ACHN (cell line): Measurements from ENCODE around the gene PPP2R5D.
A peak's percentile ranks its signal among the peaks of the same experiment; 100 is the strongest.

Source experiments
- DNase-seq: peaks from one replicate; pipeline ENCODE4 v3.0.0-alpha.2; 2015
- in situ Hi-C: cut with HindIII; loops from 2 replicates; pipeline ENCODE4 v1.10.0; 2017; ENCODE audit warnings: low sequenced_read_pairs, low pct_ligation_motif_present, low pct_unique_long_range_greater_than_20kb

Gene PPP2R5D

DNA sequence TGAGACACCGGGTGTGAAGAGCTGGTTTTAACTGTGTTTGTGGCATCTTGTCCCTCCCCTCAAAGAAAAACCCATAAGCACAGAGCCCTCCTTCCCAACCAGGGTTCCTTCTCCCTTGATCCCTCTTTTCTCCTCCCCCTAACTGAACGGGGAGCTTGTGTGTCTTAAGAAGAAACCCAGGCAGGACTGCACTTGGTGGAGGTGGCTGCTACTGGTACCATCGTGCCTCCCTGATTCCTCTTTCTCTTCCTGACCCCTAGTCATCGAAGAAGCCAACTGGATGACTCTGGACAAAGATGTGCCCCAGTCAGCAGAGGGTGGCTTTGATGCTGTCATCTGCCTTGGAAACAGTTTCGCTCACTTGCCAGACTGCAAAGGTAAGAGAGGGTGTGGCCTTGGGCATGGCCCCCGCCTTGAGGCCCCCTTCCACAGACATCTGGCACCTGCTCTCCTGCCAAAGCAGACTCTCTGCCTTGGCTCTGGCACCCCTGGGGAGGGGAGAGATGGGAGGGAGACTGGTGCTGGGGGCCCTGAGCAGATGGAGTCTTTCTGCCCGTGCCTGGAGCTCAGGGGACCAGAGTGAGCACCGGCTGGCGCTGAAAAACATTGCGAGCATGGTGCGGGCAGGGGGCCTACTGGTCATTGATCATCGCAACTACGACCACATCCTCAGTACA, 21.7 kb upstream of the PPP2R5D start:
- in situ Hi-C loops, result no loop called here
- DNase-seq, result no peak

DNA sequence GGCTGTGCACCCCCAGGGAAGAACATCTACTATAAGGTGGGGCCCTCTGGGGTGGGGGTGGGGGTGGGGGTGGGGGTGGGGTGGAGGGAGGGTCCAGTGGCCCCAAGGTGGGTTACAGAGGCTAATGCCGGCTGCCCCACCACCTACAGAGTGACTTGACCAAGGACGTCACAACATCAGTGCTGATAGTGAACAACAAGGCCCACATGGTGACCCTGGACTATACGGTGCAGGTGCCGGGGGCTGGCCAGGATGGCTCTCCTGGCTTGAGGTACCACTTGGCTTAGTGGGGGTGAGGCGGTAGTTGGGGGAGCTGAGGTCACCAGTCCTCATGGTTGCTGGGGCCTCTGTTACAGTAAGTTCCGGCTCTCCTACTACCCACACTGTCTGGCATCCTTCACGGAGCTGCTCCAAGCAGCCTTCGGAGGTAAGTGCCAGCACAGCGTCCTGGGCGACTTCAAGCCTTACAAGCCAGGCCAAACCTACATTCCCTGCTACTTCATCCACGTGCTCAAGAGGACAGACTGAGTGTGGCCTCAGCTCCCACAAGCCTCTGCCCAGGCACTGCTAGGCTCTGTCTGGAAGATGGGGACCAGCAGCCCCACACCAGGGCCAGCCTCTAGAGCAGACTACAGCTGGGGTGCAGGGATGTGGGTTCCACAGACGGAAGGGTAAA, 21.1 kb upstream of the PPP2R5D start:
- in situ Hi-C loops, result no loop called here
- DNase-seq, result no peak

DNA sequence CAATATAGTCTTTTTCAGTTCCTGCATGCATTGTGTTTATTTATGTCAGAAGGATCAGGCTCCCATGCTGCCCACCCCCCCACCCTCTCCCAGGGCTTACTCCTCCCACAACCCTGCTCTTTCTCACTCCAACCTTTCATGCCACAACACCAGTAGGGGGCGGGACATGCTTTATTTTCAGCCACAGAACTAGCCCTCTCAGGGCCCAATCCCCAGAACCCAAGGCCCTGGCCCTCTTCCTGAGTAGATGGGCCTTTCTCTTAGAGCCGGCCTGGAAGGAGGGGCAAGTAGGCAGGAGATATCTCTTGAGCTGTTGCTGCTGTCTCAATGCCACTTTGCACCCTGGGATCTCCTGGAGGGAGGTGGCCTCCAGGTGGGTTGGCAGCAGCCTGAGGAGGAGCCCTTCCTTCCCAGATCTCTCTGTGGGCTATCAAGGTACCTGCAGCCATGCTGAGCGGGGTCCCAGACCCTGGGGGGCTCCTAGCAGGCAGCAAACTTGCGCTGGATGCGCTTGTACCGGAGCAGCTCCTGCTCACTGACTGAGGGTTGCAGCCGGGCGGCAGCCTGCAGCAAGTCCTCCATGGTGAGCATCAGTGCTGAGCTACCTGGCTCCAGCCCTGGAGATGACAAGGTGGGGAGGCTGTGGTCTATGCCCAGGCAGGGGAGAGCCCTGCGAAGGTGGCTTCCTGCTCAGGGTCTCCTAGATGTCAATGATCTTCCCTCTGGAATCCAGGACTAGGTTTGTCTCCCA, 20.3 kb upstream of the PPP2R5D start:
- DNase-seq, result peak; percentile 63
- in situ Hi-C loops, result no loop called here

DNA sequence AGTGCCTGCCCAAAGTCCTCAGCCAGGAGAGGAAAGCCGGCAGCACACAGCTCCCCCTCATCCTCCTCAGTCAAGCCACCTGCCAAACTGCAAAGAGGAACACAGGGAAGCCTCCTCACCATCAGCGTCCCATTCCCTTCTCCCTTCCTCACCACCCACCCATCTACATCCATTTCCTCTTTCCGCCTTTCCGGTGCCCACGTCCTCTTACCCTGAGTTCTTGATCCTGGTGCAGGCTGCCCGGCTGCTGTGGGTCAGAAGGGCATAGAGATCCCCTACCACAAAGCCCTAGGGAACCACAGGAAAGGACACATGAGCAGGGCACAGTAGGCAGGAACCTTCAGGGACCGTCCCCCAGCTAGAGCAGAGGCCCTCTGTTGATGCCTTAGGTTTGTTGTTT, 17.8 kb upstream of the PPP2R5D start:
- in situ Hi-C loops, result no loop called here
- no peak for DNase-seq

DNA sequence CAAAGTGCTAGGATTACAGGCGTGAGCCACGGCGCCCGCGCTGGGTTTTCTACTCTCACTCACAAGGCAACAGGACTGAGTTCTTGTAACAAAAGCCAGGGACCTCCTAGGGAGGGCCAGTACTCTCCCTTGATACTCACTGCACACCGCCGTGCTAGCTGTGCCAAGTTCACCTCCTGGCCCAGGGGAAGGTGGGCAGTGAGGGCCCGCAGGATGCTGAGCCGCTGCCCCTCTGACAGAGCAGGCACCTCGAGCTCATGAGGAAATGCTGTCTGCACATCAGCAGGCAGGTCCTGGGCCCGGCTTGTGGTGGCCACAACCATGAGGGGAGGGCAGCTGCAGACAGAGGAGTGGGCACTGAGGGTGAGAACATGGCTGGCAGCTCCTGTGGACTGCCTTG, 17.1 kb upstream of the PPP2R5D start:
- no peak for DNase-seq
- in situ Hi-C loops, result no loop called here

DNA sequence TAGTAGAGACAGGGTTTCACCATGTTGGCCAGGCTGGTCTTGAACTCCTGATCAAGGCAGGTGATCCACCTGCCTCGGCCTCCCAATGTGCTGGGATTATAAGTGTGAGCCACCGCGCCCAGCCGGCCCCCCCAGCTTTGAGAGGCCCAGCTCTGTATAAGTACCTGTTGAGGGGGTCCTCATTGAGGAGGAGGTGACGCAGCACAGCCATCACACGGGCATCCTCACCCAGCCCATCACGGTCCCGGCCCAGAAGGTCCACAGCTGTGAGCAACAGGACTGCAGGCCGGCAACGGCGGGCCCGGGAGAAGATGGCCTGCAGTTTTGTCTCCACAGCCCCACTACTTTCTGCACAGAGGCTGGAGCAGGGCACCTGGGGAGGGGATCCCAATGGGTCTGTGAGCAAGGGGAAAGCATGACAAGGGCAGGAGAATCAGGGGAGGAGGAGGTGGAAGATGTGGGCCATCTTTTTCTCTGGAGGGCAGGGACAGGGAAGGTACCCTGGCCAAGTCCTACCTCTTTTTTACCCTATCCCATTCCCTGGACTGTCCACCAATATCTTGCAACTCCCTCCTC, 16.2 kb upstream of the PPP2R5D start:
- no peak for DNase-seq
- in situ Hi-C loops, result no loop called here

DNA sequence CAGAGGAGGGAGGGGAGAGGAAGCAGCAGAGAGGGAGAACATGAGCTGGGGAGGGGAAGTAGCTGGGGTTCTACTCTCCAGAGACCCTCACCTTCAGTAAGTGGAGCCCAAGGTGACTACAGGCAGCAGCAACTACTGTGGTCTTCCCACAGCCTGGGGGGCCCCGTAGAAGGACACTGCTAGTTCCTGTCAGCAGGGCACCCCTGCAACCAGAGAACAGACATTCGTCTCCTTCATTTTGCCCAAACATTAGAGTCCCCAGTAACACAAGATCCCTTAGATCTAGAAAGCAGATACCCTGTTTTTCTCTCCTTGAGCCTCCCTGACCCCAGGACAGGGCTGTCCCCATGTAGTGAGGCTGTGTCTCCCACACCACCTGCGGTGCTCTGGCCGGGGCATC, 15.6 kb upstream of the PPP2R5D start:
- in situ Hi-C loops, result no loop called here
- DNase-seq, result no peak

DNA sequence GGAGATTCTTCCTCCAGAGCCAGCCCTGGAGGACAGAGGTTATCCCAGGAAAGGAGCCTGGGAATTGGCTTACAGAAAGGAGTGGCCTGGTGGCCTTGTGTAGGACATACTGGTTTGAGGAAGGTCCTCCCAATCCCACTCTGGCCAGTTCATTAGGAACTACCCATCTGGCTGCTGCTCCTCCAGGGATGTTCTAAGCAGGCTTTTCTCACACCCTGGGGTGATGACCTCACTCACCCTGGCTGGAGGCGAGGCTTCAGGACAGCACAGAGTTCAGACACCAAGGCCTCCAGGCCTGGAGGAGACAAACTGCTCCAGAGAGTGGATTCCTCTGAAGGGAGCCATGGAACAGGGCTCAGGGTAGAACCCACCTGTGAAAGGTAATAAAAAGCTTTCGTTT, 14.9 kb upstream of the PPP2R5D start:
- no peak for DNase-seq

DNA sequence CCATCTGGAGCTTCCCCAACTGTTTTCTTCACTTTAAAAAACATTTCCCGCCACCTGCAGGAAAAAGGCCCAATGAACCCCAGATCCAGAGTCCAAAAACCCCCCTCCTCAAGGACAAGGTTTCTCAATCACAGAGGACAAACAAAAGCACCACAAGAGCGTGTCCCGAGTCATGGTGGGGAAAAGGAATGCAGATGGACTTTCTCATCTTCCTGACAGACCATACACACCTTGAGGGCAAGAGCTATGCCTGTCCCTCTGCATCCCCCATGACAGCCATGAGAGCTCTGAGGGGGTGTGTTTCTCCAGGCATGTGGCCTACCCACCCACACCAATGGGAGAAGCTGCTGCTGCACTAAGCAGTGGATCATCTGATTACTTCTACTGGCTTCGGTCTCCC, 14.4 kb upstream of the PPP2R5D start:
- in situ Hi-C loops, result no loop called here
- no peak for DNase-seq

More for the DNA sequence above, 14.9 kb upstream of the PPP2R5D start:
- in situ Hi-C loops, result no loop called here

DNA sequence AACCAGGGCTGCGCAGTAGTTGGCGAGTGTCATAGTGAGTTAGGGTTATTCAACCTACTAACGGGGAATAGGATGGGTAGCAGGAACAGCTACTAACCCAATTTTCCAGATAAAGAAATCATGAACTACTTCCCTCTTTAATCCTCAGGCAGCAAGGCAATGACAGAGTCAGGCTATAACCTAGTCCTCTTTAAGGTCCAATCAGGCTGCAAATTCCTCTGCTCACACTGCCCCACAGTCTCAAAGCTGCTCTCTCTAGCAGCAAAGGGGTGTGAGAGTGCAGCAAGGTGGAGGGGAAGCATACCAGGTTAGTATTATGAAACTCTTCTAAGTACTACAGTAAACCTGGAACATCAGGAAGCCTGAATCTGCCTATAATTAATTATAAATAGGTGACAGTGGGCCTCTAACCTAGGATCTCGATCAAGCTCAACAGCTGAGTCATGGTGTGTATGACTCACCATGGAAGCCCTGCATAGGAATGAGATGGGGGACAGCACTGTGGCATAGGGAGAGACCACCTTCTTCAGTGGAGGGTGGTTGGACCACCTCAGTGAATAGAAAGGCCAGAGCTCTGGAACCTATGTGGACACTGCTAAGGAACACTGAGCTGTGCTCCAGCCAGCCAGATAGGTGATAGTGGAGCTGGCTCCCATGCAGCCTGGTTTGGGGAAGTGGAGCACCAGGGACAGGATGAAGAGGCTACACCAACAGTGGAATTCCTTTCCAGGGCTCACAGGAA, 13.3 kb upstream of the PPP2R5D start:
- DNase-seq, result peak; percentile 30
- in situ Hi-C loops, result no loop called here

DNA sequence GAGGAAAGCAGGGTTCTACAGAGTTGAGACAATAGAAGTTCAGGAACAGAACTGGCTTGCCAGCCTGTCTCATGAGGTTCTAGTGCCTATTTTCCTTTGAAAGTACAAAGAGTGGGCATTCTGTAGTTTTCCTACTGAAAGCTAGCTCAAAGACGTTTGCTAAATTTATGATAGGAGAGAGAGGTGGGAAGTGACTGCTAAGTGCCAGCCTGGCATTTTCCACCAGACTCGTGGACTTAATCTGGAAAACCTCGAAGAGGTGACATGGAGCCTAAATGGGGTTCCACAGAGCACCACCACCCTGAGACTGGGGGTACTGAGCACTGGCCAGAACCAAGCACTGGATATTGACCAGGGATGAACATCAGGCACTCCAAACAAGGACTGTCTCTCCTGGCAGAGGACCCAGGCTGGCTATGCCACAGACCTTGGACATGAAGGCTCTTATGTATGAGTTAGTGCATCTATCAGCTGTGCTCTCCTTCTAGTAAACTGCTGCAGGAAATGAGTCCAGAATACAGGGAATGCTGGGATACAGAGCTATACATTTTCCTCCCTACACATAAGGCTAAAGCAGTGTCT, 12.5 kb upstream of the PPP2R5D start:
- in situ Hi-C loops, result no loop called here
- DNase-seq, result no peak

DNA sequence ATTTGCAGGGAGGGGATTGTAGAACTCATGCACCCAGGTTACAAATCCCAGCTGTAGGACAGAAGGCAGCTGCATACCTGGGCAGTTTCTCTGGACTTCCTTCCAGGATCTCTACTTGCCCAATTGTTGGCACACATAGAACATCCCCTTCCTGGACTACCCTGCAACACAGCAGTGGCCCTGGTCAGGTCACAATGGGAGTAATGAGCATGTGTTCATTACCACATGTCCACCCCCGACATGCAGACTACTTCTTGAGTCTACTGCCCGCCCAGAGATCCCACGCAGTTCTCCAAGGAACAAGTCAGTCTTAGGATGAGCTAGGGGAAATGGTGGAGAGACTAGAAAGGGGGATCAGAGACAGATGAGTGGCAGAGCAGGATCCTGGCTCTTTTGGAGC, 10.4 kb upstream of the PPP2R5D start:
- no peak for DNase-seq
- in situ Hi-C loops, result no loop called here

DNA sequence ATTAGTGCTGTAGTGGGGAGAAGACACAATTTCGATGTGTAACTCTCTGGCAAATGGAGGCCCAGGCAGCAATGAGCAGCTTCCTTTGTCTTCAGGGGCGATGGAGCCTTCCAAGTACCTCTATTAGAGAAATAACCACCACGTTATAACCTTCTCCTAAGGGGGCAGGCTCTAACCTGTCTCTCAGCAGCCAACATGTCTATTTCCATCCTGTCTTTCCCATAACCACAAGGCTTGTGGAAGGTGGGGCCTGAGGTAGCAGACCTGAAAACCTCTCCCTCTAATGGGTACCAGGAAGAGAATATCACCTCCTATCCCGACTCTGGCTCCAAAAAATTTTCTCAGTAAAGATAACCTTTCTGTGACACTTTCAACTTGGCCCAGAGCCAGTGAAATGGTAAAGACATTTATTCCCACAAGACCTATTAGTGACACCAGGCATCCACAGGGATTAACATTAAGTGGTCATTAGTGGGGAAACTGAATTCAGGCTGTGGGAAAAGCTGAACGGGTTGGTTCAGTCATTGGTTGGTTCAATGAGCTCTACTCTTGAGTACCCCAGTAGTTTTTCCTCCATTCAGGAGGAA, 9.4 kb upstream of the PPP2R5D start:
- in situ Hi-C loops, result no loop called here
- no peak for DNase-seq

DNA sequence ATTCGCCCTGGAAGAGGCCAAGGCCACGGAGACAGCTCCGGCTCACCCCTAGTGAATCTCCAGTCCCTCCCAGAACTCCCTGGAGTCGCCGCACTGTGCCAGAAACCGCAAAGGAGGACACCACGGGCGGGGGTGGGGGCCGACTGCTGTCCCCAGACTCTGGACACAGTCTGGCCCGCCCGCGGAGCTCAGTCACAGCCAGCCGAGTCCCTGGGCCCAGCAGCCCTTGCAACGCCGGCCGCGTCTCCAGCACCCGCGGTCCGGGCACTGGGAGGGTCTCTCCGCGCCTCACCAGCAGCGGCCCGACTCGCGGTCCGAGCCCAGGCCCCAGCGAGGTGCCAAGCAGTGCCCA, 5.9 kb upstream of the PPP2R5D start:
- peak; percentile 17 for DNase-seq
- in situ Hi-C loops, result no loop called here

DNA sequence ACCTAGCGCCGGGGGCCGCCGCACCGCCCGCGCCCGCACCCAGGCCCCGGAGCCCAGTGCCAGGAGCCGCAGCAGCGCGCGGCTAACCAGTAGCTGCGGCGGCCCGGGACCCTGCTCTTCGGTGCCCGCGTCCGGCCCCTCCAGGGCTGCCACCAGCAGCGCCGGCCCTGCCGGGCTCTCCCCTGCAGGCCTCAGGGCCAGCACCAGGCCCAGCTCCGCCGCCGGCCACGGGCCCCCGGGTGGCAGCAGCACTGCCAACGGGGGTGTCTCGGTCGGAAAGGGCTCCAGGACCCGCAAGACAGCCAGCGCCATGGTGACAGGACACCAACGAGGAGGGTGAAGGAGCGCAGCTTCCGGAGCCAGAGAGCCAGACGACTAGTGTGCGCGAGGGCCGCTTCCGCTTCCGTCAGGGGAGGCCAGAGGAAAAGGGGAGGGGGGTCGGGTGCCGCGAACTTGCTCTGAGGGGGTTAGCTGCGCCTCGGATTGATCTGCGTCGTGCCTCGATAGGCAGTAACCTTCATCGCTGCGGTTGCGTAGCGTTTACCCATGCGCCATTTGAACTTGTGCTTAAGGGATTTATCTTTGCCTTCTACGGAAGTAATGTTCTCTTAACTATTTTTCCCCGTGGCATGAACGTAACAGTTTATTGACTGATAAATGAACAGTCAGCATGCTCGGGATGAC, 5.4 kb upstream of the PPP2R5D start, which contains the start of gene PEX6:
TSS of gene PEX6 (minus strand) at position 343 of the 684 bp plus-strand sequence. CDS start at position 312, 31 bp downstream.
- in situ Hi-C loops, result no loop called here
- peak; percentile 68 for DNase-seq

DNA sequence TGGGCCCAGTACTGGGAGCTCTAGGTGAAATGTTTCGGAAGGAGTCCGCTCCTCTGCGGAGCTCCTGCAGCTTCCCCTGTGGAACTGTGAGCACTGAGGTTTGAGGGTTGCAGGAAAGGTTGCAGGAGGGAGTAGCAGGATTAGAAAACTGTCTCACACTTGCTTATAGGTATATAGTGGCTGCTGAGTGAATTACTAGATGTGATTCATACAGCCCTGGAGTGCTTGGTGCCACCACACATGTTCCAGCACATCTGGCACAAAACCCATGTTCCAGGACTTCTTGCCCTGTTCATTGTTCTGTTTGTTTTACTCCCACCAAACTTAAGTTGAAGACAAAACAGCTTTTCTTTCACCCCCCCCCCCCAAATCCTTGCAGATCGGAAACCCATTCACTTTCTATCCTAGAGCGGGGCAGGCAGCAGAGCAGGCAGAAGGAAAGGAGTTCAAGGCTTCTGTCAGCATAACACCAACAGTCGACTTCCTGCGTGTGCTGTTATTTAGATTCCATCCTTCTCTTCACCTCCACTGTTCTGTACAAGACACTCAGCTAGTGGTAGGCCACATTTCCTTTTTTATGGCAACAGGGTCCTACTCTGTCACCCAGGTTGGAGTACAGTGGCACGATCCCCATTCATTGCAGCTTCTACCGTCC, 4.7 kb upstream of the PPP2R5D start:
- in situ Hi-C loops, result no loop called here
- DNase-seq, result no peak

DNA sequence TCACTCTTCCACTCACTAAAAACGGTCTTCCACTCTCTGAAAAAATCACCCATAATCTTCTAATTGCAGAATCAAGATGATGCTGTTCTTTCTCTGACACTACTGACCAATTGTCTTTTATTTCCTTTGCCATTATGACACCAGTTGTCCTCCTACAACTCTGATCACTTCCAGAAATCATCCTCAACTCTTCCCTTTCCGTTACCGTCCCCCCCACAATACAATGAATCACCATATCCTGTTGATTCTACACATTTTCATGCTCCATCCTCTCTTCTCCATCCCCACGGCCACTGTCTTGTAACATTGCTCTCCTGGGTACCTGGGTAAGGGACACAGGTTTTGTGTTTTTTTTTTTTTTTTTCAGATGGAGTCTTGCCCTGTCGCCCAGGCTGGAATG, 2.5 kb upstream of the PPP2R5D start:
- in situ Hi-C loops, result no loop called here
- DNase-seq, result no peak
